Spleen (tissue), 11 donors: ENCODE results near the gene H2AZ1. TPM values are rescaled to one million over a fixed set of nuclear protein-coding genes. Genes with fewer than 3 reads are reported as not detected.

Source experiments
- DNase-seq: peaks from one replicate; pipeline ENCODE4 v3.0.0-alpha.2; 2020
- H3K27ac ChIP-seq, 8 donors: fragments of 200-600 bp; sonication (generic) in 7 of 8; 1 replicate in 4 of 8; 2 replicates in 4 of 8; pipeline versions ENCODE4 v1.5.0 to v1.8.0; 2016 to 2021; ENCODE audit warnings: inconsistent platforms in 4 of 8, mild to moderate bottlenecking in 4 of 8, moderate library complexity in 1 of 8
- H3K27me3 ChIP-seq, 7 donors: fragments of 200-600 bp; sonication (generic) in 6 of 7; replicated peaks in 1 of 7; 1 replicate in 4 of 7; 2 replicates in 3 of 7; pipeline versions ENCODE4 v1.5.0 to v1.8.0; 2016 to 2021; ENCODE audit warnings: inconsistent platforms in 3 of 7, mild to moderate bottlenecking in 1 of 7
- H3K36me3 ChIP-seq, 6 donors: fragments of 200-600 bp; sonication (generic) in 5 of 6; 1 replicate in 4 of 6; 2 replicates in 2 of 6; pipeline versions ENCODE4 v1.5.0 to v1.8.0; 2016 to 2021; ENCODE audit warnings: inconsistent platforms in 2 of 6
- H3K4me1 ChIP-seq, 6 donors: fragments of 200-600 bp; sonication (generic) in 5 of 6; 1 replicate in 3 of 6; 2 replicates in 3 of 6; pipeline versions ENCODE4 v1.5.0 to v1.8.0; 2016 to 2021; ENCODE audit warnings: inconsistent platforms in 3 of 6
- H3K4me3 ChIP-seq, 8 donors: fragments of 200-600 bp; sonication (generic) in 7 of 8; 1 replicate in 4 of 8; 2 replicates in 4 of 8; pipeline versions ENCODE4 v1.5.0 to v1.8.0; 2016 to 2021; ENCODE audit warnings: inconsistent platforms in 4 of 8, mild to moderate bottlenecking in 4 of 8, moderate library complexity in 2 of 8
- H3K9me3 ChIP-seq, 8 donors: fragments of 200-600 bp; sonication (generic) in 7 of 8; 1 replicate in 4 of 8; 2 replicates in 4 of 8; pipeline versions ENCODE4 v1.5.0 to v1.8.0; 2016 to 2021; ENCODE audit warnings: inconsistent platforms in 4 of 8
- POLR2A ChIP-seq, 3 donors: fragments of 450-650 bp; IDR thresholded peaks; one replicate each; pipeline ENCODE4 v1.5.1; 2017; ENCODE audit warnings: antibody characterized with exemption in 3 of 3, mild to moderate bottlenecking in 1 of 3
- POLR2AphosphoS5 ChIP-seq, 3 donors: sonication (generic); formaldehyde crosslinking; IDR thresholded peaks; one replicate each; pipeline ENCODE4 v1.5.1; 2017; ENCODE audit warnings: antibody characterized with exemption in 3 of 3
- WGBS, 5 donors: extraction: QIAGEN DNeasy Blood & Tissue Kit in 3 of 5; methylation state at CpG; one replicate each; pipeline versions ENCODE4 v1.1.5 to v1.1.7; 2013 to 2018; 5-methylcytosine and 5-hydroxymethylcytosine counted together
- intact Hi-C: fragments of 100-400 bp; cut with DNase I; formaldehyde crosslinking; loops from one replicate; pipeline ENCODE4 v1.15.0; 2023; ENCODE audit warnings: low total_unique reads
- polyA plus RNA-seq, 3 donors: library from polyadenylated mRNA; stranded (reverse); fragments of 200-250 nt; gene quantifications; one replicate each; pipeline ENCODE4 v1.2.1, GENCODE V29; 2013
- total RNA-seq, 7 donors: library from RNA; depleted of rRNA in 3 of 7; stranded (reverse); fragments of >200 nt in 3 of 7; fragmentation: NEBNext Ultra II Directional in 4 of 7; extraction: Animal tissue kit (Norgen Biotek cat#: 25700) in 4 of 7; gene quantifications; one replicate each; pipeline versions ENCODE4 v1.1.0 to v1.2.1, GENCODE V29; 2016 to 2021
- TF ChIP-seq, protein P1 (sequence below), 11 experiments: fragments of 200-600 bp in 7 of 11; fragments of 450-650 bp in 4 of 11; sonication (generic) in 4 of 11; IDR thresholded peaks in 8 of 11; conservative IDR thresholded peaks in 3 of 11; 1 replicate in 7 of 11; 2 replicates in 4 of 11; pipeline versions ENCODE4 v1.4.0 to v1.8.0; 2016 to 2021; ENCODE audit warnings: antibody characterized with exemption in 11 of 11, inconsistent platforms in 4 of 11, mild to moderate bottlenecking in 1 of 11
- donor health status: healthy with polysubstance abuse.
- donor health status: DM: no; HTN: no; CAD: no; lungs with moderate emphysema.
- donor health status: DM: no; HTN: no; CAD: no.
- donor health status: Bipolar disorder and iron deficiency.
- donor health status: healthy.
- donor health status: DM: no; HTN: no; CAD: no.
- donor health status: DM: yes; HTN: yes; CAD: no.

The H2AZ1 gene
- total and polyA plus RNA-seq, 10 donors: 107 to 262 (median 128) TPM

DNA sequence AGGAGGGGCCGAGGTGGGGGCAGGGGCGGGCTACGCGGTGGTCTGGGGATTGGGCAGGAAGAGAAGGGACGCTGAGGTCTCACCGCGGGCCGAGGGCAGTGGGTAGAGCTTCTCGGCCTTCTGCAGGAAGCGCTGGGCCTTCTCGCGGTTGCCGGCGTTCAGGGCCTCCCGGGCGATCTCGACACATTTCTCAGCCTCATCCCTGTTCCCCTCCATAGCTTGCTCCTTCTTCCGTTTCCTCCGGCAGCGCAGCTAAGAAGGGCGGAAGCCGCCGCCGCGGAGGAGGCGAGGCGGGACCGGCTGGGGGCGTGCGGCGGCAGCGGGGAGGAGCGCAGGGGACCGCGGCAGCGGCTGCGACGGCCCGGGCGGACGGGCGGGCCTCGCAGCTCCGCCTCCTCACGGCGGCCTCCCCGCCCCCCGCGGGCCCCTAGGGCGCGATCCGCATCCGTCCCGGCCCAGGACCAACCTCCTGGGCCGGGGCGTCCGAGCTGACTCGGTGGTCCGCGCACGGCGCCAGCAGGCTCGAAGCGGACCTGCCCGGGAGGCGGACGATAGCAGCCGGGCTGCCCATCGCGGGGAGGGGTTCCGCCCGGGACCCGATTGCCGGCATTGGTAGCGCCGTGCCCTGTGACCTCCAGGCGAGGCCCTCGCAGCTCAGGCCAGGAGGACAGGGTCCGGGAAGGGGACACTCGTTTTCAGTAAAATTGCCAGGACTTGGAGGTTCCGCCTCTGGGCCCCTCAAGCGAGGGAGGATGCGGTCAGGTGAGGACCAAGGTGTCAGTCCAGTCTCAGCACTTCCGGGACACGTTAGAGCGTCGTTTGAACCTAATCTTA, 3.5 kb downstream of the H2AZ1 start, which contains the start of gene DNAJB14:
TSS of gene DNAJB14 (minus strand) at position 263 of the 834 bp plus-strand sequence. CDS start at position 216, 47 bp downstream.
- Histone ChIP-seq H3K27ac (peak within 1 kb of the TSS; percentile 96 to 99 (median 98)), H3K27me3 (no peaks in the 10 kb centered on the region), H3K9me3 (no peaks in the 10 kb centered on the region), H3K4me1 (peaks cover 56 to 84% (median 71%) of the 10 kb centered on the region in 6 donors), H3K36me3 (peaks cover 0 to 15% (median 2%) of the 10 kb centered on the region in 6 donors), H3K4me3 (peak within 1 kb of the TSS; percentile 66 to 97 (median 95))
- DNase-seq: peak; percentile 97
- WGBS, 5 donors: 1% methylated on average over 35 to 87 of the region's 87 CpGs
- TF ChIP-seq, protein P1, sequence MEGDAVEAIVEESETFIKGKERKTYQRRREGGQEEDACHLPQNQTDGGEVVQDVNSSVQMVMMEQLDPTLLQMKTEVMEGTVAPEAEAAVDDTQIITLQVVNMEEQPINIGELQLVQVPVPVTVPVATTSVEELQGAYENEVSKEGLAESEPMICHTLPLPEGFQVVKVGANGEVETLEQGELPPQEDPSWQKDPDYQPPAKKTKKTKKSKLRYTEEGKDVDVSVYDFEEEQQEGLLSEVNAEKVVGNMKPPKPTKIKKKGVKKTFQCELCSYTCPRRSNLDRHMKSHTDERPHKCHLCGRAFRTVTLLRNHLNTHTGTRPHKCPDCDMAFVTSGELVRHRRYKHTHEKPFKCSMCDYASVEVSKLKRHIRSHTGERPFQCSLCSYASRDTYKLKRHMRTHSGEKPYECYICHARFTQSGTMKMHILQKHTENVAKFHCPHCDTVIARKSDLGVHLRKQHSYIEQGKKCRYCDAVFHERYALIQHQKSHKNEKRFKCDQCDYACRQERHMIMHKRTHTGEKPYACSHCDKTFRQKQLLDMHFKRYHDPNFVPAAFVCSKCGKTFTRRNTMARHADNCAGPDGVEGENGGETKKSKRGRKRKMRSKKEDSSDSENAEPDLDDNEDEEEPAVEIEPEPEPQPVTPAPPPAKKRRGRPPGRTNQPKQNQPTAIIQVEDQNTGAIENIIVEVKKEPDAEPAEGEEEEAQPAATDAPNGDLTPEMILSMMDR (IDR thresholded peaks at IDR 0.05 in 8 of 11, conservative IDR thresholded peaks at IDR 0.05 in 3 of 11): peak in 3 of 11 experiments; percentile 11 to 39 (median 36)
- TF ChIP-seq POLR2A (IDR thresholded peaks at IDR 0.05) (peak in 1 of 3 donors; percentile 64), POLR2AphosphoS5 (IDR thresholded peaks at IDR 0.05) (peak; percentile 88 to 91 (median 88))
- intact Hi-C loops: loop anchor here (5.0 kb wide), 1 partner anchor 384 kb away; the partner anchor contains the start of gene TRMT10A

DNA sequence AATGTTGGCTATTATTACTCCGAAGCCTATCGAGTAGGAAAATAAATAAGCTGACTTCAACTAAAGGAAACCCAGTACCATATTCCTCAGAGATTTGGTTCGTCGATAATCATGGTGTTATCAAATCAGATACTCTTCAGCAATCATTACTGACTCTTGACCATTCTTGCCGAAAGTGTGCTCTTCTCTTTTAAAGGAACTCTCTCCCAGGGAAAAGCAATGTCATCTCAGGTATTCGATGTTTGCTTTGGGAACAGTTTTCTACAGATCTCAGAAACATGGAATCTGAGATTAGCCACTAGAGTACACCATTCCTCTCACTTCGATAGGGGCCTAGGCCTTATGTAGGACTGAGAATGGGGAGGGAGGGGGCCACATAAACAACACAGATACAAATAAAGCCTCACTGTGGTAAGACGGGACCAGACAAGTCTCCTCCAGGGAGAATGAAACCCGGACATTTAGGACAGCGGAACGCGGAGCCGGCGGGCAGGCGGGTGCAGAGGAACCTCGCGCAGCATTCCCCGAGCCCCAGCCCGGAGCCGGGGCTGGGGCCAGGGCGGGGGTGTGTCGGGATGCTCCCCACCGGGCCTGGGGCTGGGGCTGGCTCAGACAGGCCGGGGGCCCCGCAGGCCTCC, 4.2 kb downstream of the H2AZ1 start:
- intact Hi-C loops: loop anchor here (5.0 kb wide), 1 partner anchor 384 kb away; the partner anchor contains the start of gene TRMT10A
- Histone ChIP-seq H3K4me1 (peaks cover 51 to 84% (median 67%) of the 10 kb centered on the region in 6 donors), H3K27me3 (no peaks in the 10 kb centered on the region), H3K4me3 (peak overlapping the region; percentile 66 to 97 (median 95)), H3K27ac (peak overlapping the region; percentile 96 to 99 (median 98)), H3K9me3 (no peaks in the 10 kb centered on the region), H3K36me3 (peaks cover 0 to 15% (median 2%) of the 10 kb centered on the region in 6 donors)
- 2 to 3% (median 3%) methylated on average over 20 to 25 of the region's 25 CpGs for WGBS, 5 donors
- no peak for DNase-seq
- TF ChIP-seq POLR2AphosphoS5 (IDR thresholded peaks at IDR 0.05) (no peak), POLR2A (IDR thresholded peaks at IDR 0.05) (no peak)
- TF ChIP-seq, protein P1 (IDR thresholded peaks at IDR 0.05 in 8 of 11, conservative IDR thresholded peaks at IDR 0.05 in 3 of 11): no peak

DNA sequence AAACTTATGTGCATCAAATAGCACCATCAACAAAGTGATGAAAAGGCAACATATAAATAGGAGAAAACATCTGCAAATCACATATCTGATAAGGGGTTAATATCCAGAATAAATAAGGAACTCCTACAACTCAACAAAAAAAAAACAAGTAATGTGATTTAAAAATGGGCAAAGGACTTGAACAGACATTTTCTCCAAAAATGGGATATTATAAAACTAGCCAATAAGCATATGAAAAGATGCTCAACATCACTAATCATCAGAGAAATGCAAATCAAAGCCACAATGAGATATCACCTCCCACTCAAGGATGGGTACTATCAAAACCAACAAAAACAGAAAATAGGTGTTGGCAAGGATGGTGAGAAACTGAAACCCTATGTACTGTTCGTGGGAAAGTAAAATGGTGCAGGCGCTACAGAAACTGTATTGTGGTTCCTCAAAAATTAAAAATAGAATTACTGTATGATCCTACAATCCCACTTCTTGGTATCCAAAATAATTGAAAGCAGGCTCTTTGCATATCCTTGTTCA, 6.1 kb downstream of the H2AZ1 start:
- Histone ChIP-seq H3K27me3 (no peaks in the 10 kb centered on the region), H3K36me3 (peaks cover 0 to 28% (median 2%) of the 10 kb centered on the region in 6 donors), H3K4me1 (peaks cover 50 to 96% (median 71%) of the 10 kb centered on the region in 6 donors), H3K27ac (no peak overlapping the region), H3K4me3 (peak overlapping the region in 1 of 8 donors; percentile 97), H3K9me3 (no peaks in the 10 kb centered on the region)
- 56 to 70% (median 67%) methylated on average over 2 of the region's 2 CpGs for whole genome bisulfite sequencing, 5 donors
- DNase-seq: no peak
- TF ChIP-seq POLR2A (IDR thresholded peaks at IDR 0.05) (no peak), POLR2AphosphoS5 (IDR thresholded peaks at IDR 0.05) (no peak)
- TF ChIP-seq, protein P1 (IDR thresholded peaks at IDR 0.05 in 8 of 11, conservative IDR thresholded peaks at IDR 0.05 in 3 of 11): no peak
- intact Hi-C loops: loop anchor here (5.0 kb wide), 1 partner anchor 52 kb away; the partner anchor contains the start of gene LAMTOR3
